SU-DHL-6 (cell line): ENCODE data around the gene TMEM232.

ENCODE experiments used
- EZH2phosphoT487 ChIP-seq: fragments of 200-600 bp; sonication (generic), shearing (Covaris generic); conservative IDR thresholded peaks from 2 replicates; pipeline ENCODE4 v1.6.1; 2018; ENCODE audit warnings: mild to moderate bottlenecking, antibody characterized with exemption, low read length, moderate library complexity, mixed read lengths
- TF ChIP-seq, protein P1 (sequence below): fragments of 200-600 bp; sonication (generic); IDR thresholded peaks from one replicate; pipeline ENCODE4 v1.5.1; 2017; ENCODE audit warnings: antibody characterized with exemption, mild to moderate bottlenecking, low read length, moderate library complexity; ENCODE audit not compliant: insufficient read depth, poor library complexity, severe bottlenecking

DNA sequence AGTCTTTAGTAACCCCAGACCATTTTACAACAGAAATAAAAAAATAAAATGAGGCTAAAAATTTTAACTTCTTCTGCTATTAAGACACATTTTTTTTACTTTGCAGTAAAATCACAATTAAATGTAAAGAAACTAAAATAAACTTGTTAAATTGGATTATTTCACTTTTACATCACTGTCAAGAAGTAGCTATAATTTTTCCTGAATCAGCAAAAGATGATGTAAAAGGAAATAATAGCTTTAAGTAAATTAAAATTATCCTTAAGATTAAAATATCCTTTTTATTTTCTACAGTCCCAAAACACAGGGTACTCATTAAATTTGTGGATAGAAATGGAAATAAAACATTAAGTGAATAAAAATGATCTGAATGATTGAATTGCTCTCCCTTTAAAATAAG is 44.5 kb downstream of the TMEM232 start:
- TF ChIP-seq, protein P1, sequence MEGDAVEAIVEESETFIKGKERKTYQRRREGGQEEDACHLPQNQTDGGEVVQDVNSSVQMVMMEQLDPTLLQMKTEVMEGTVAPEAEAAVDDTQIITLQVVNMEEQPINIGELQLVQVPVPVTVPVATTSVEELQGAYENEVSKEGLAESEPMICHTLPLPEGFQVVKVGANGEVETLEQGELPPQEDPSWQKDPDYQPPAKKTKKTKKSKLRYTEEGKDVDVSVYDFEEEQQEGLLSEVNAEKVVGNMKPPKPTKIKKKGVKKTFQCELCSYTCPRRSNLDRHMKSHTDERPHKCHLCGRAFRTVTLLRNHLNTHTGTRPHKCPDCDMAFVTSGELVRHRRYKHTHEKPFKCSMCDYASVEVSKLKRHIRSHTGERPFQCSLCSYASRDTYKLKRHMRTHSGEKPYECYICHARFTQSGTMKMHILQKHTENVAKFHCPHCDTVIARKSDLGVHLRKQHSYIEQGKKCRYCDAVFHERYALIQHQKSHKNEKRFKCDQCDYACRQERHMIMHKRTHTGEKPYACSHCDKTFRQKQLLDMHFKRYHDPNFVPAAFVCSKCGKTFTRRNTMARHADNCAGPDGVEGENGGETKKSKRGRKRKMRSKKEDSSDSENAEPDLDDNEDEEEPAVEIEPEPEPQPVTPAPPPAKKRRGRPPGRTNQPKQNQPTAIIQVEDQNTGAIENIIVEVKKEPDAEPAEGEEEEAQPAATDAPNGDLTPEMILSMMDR, result no peak
- TF ChIP-seq EZH2phosphoT487, result no peak
